ENCODE data around the gene SCLT1. TPM values are rescaled to one million over a fixed set of nuclear protein-coding genes. Genes with fewer than 3 reads are reported as not detected.

Gene SCLT1
- total RNA-seq, 1 donor from 2014 or later, result 24.1 TPM

- H3K27ac Mint-ChIP-seq, result no peak overlapping the region
Measured at GRCh38 chr4:128981377-128981776, 112.0 kb downstream of the SCLT1 start.

GRCh38 chr4:128980816-128981326 lies 112.5 kb downstream of the SCLT1 start:
- H3K27me3 Mint-ChIP-seq (ENCODE audit: low read depth), result no peaks in the 10 kb centered on the region
- DNase-seq (ENCODE audit: low spot score), result no peak
- no peak overlapping the region for H3K4me3 Mint-ChIP-seq (ENCODE audit: low read depth)
- intact Hi-C loops (cut with micrococcal nuclease), result no loop called here
- no peak overlapping the region for H3K27ac Mint-ChIP-seq
- H3K4me1 Mint-ChIP-seq (ENCODE audit: low read depth), result no peaks in the 10 kb centered on the region
- H3K9me3 Mint-ChIP-seq, result no peaks in the 10 kb centered on the region
- H3K36me3 Mint-ChIP-seq (ENCODE audit: low read depth), result peaks cover 10% of the 10 kb centered on the region

More at GRCh38 chr4:128981377-128981776, 112.0 kb downstream of the SCLT1 start:
- Mint-ChIP-seq H3K4me3 (ENCODE audit: low read depth) (no peak overlapping the region), H3K27me3 (ENCODE audit: low read depth) (no peaks in the 10 kb centered on the region), H3K9me3 (no peaks in the 10 kb centered on the region), H3K4me1 (ENCODE audit: low read depth) (no peaks in the 10 kb centered on the region), H3K36me3 (ENCODE audit: low read depth) (peaks cover 12% of the 10 kb centered on the region)
- DNase-seq (ENCODE audit: low spot score), result no peak
- intact Hi-C loops (cut with micrococcal nuclease), result no loop called here

GRCh38 chr4:128979934-128980333 lies 113.4 kb downstream of the SCLT1 start:
- H3K27ac Mint-ChIP-seq, result no peak overlapping the region
- no peak for DNase-seq (ENCODE audit: low spot score)
- intact Hi-C loops (cut with micrococcal nuclease), result no loop called here
- no peaks in the 10 kb centered on the region for H3K4me1 Mint-ChIP-seq (ENCODE audit: low read depth)
- H3K4me3 Mint-ChIP-seq (ENCODE audit: low read depth), result no peak overlapping the region
- no peaks in the 10 kb centered on the region for H3K27me3 Mint-ChIP-seq (ENCODE audit: low read depth)
- peaks cover 8% of the 10 kb centered on the region for H3K36me3 Mint-ChIP-seq (ENCODE audit: low read depth)
- H3K9me3 Mint-ChIP-seq, result no peaks in the 10 kb centered on the region

- Mint-ChIP-seq H3K27ac (no peak overlapping the region), H3K27me3 (ENCODE audit: low read depth) (no peaks in the 10 kb centered on the region), H3K4me3 (ENCODE audit: low read depth) (no peak overlapping the region), H3K36me3 (ENCODE audit: low read depth) (peaks cover 8% of the 10 kb centered on the region), H3K9me3 (no peaks in the 10 kb centered on the region), H3K4me1 (ENCODE audit: low read depth) (no peaks in the 10 kb centered on the region)
- intact Hi-C loops (cut with micrococcal nuclease), result no loop called here
- no peak for DNase-seq (ENCODE audit: low spot score)
Measured at GRCh38 chr4:128978985-128979384, 114.4 kb downstream of the SCLT1 start.

GRCh38 chr4:128974136-128974581 lies 119.2 kb downstream of the SCLT1 start:
- Mint-ChIP-seq H3K9me3 (no peaks in the 10 kb centered on the region), H3K27ac (no peak overlapping the region), H3K4me1 (ENCODE audit: low read depth) (no peaks in the 10 kb centered on the region), H3K36me3 (ENCODE audit: low read depth) (peaks cover 5% of the 10 kb centered on the region), H3K4me3 (ENCODE audit: low read depth) (no peak overlapping the region), H3K27me3 (ENCODE audit: low read depth) (no peaks in the 10 kb centered on the region)
- DNase-seq (ENCODE audit: low spot score), result no peak
- intact Hi-C loops (cut with micrococcal nuclease), result no loop called here

- Mint-ChIP-seq H3K4me1 (ENCODE audit: low read depth) (no peaks in the 10 kb centered on the region), H3K27ac (no peak overlapping the region), H3K27me3 (ENCODE audit: low read depth) (no peaks in the 10 kb centered on the region), H3K36me3 (ENCODE audit: low read depth) (peaks cover 11% of the 10 kb centered on the region), H3K4me3 (ENCODE audit: low read depth) (no peak overlapping the region), H3K9me3 (no peaks in the 10 kb centered on the region)
- intact Hi-C loops (cut with micrococcal nuclease), result no loop called here
- no peak for DNase-seq (ENCODE audit: low spot score)
Measured at GRCh38 chr4:128973384-128973783, 120.0 kb downstream of the SCLT1 start.

- intact Hi-C loops (cut with micrococcal nuclease), result no loop called here
- Mint-ChIP-seq H3K9me3 (no peaks in the 10 kb centered on the region), H3K4me1 (ENCODE audit: low read depth) (peaks cover 4% of the 10 kb centered on the region), H3K27me3 (ENCODE audit: low read depth) (no peaks in the 10 kb centered on the region), H3K36me3 (ENCODE audit: low read depth) (peaks cover 22% of the 10 kb centered on the region), H3K4me3 (ENCODE audit: low read depth) (no peak overlapping the region), H3K27ac (no peak overlapping the region)
- no peak for DNase-seq (ENCODE audit: low spot score)
Measured at GRCh38 chr4:128961405-128961804, 131.9 kb downstream of the SCLT1 start.

- intact Hi-C loops (cut with micrococcal nuclease), result no loop called here
- no peak for DNase-seq (ENCODE audit: low spot score)
- Mint-ChIP-seq H3K4me1 (ENCODE audit: low read depth) (peaks cover 4% of the 10 kb centered on the region), H3K27me3 (ENCODE audit: low read depth) (no peaks in the 10 kb centered on the region), H3K9me3 (no peaks in the 10 kb centered on the region), H3K4me3 (ENCODE audit: low read depth) (no peak overlapping the region), H3K36me3 (ENCODE audit: low read depth) (peaks cover 21% of the 10 kb centered on the region), H3K27ac (no peak overlapping the region)
Measured at GRCh38 chr4:128958194-128958593, 135.1 kb downstream of the SCLT1 start.

- intact Hi-C loops (cut with micrococcal nuclease), result no loop called here
- peaks cover 22% of the 10 kb centered on the region for H3K36me3 Mint-ChIP-seq (ENCODE audit: low read depth)
- DNase-seq (ENCODE audit: low spot score), result no peak
- H3K4me1 Mint-ChIP-seq (ENCODE audit: low read depth), result peaks cover 4% of the 10 kb centered on the region
- H3K27ac Mint-ChIP-seq, result no peak overlapping the region
- no peaks in the 10 kb centered on the region for H3K27me3 Mint-ChIP-seq (ENCODE audit: low read depth)
- no peak overlapping the region for H3K4me3 Mint-ChIP-seq (ENCODE audit: low read depth)
- H3K9me3 Mint-ChIP-seq, result no peaks in the 10 kb centered on the region
Measured at GRCh38 chr4:128957459-128957858, 135.9 kb downstream of the SCLT1 start.

- H3K36me3 Mint-ChIP-seq (ENCODE audit: low read depth), result peaks cover 29% of the 10 kb centered on the region
- intact Hi-C loops (cut with micrococcal nuclease), result no loop called here
Measured at GRCh38 chr4:128955751-128956150, 137.6 kb downstream of the SCLT1 start.

GRCh38 chr4:128954941-128955340 lies 138.4 kb downstream of the SCLT1 start:
- H3K9me3 Mint-ChIP-seq, result no peaks in the 10 kb centered on the region
- H3K36me3 Mint-ChIP-seq (ENCODE audit: low read depth), result peaks cover 36% of the 10 kb centered on the region
- DNase-seq (ENCODE audit: low spot score), result no peak
- no peak overlapping the region for H3K27ac Mint-ChIP-seq
- H3K4me3 Mint-ChIP-seq (ENCODE audit: low read depth), result no peak overlapping the region
- H3K4me1 Mint-ChIP-seq (ENCODE audit: low read depth), result peaks cover 2% of the 10 kb centered on the region
- no peaks in the 10 kb centered on the region for H3K27me3 Mint-ChIP-seq (ENCODE audit: low read depth)
- intact Hi-C loops (cut with micrococcal nuclease), result no loop called here

More at GRCh38 chr4:128955751-128956150, 137.6 kb downstream of the SCLT1 start:
- H3K4me3 Mint-ChIP-seq (ENCODE audit: low read depth), result no peak overlapping the region
- no peak overlapping the region for H3K27ac Mint-ChIP-seq
- H3K27me3 Mint-ChIP-seq (ENCODE audit: low read depth), result no peaks in the 10 kb centered on the region
- H3K9me3 Mint-ChIP-seq, result no peaks in the 10 kb centered on the region
- DNase-seq (ENCODE audit: low spot score), result no peak
- H3K4me1 Mint-ChIP-seq (ENCODE audit: low read depth), result peaks cover 2% of the 10 kb centered on the region

- Mint-ChIP-seq H3K4me3 (ENCODE audit: low read depth) (no peak overlapping the region), H3K9me3 (no peaks in the 10 kb centered on the region), H3K4me1 (ENCODE audit: low read depth) (peaks cover 2% of the 10 kb centered on the region), H3K36me3 (ENCODE audit: low read depth) (peaks cover 34% of the 10 kb centered on the region), H3K27me3 (ENCODE audit: low read depth) (no peaks in the 10 kb centered on the region), H3K27ac (no peak overlapping the region)
- DNase-seq (ENCODE audit: low spot score), result no peak
- intact Hi-C loops (cut with micrococcal nuclease), result no loop called here
Measured at GRCh38 chr4:128951316-128951715, 142.0 kb downstream of the SCLT1 start.

- H3K4me1 Mint-ChIP-seq (ENCODE audit: low read depth), result peaks cover 2% of the 10 kb centered on the region
- intact Hi-C loops (cut with micrococcal nuclease), result no loop called here
- H3K9me3 Mint-ChIP-seq, result no peaks in the 10 kb centered on the region
- no peak overlapping the region for H3K4me3 Mint-ChIP-seq (ENCODE audit: low read depth)
- DNase-seq (ENCODE audit: low spot score), result no peak
- H3K27me3 Mint-ChIP-seq (ENCODE audit: low read depth), result no peaks in the 10 kb centered on the region
- no peak overlapping the region for H3K27ac Mint-ChIP-seq
- peaks cover 33% of the 10 kb centered on the region for H3K36me3 Mint-ChIP-seq (ENCODE audit: low read depth)
Measured at GRCh38 chr4:128950796-128951195, 142.5 kb downstream of the SCLT1 start.

- intact Hi-C loops (cut with micrococcal nuclease), result no loop called here
- Mint-ChIP-seq H3K27me3 (ENCODE audit: low read depth) (no peaks in the 10 kb centered on the region), H3K9me3 (peaks cover 9% of the 10 kb centered on the region), H3K4me3 (ENCODE audit: low read depth) (no peak overlapping the region), H3K4me1 (ENCODE audit: low read depth) (no peaks in the 10 kb centered on the region), H3K27ac (no peak overlapping the region), H3K36me3 (ENCODE audit: low read depth) (peaks cover 53% of the 10 kb centered on the region)
- DNase-seq (ENCODE audit: low spot score), result no peak
Measured at GRCh38 chr4:128946916-128947315, 146.4 kb downstream of the SCLT1 start.

Data from activated T-helper 2 cell treated with anti-CD3 and anti-CD28 coated beads, Interferon-gamma antibody, Interleukin-2, Interleukin-4, amounts not matched to agents 10 μg/mL and 5 μg/mL and 100 μg/mL, durations not matched to agents 14 hours and 24 hours and 36 hours (primary cell).